IPS-11a (cell line): ENCODE data around the gene PCNX2.
A peak's percentile ranks its signal among the peaks of the same experiment; 100 is the strongest.

ENCODE experiments used
- H3K4me3 ChIP-seq: one replicate; pipeline ENCODE4 v1.5.1; 2013; ENCODE audit warnings: low read depth, low read length, control low read depth

PCNX2 gene

GRCh38 chr1:233295237-233295974, at the start of gene PCNX2:
TSS of gene PCNX2 (minus strand) at chr1:233295725. CDS start at chr1:233295478, 247 bp downstream.
- peak within 1 kb of the TSS; percentile 86 for H3K4me3 ChIP-seq

- no peak overlapping the region for H3K4me3 ChIP-seq
Observed at GRCh38 chr1:233343262-233343661, 47.7 kb upstream of the PCNX2 start.

DNA sequence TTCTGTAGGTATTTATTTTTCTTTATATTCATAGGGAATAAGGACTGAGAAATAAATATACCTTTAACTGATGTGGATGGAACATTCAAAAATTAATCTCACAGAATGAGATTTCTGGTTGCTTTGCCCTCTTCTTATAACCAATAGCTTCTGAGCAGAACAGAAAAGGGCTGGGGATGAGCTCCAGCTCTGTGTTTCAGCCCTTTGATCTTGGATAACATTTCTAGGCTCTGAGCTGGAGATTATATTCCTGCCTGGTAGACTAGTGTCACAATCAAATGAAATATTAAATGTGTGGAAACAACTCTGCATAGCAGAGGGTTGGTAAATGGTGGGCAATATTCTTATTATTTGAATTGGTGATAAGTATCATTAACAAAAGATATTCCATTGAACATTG, 46.6 kb upstream of the PCNX2 start:
- H3K4me3 ChIP-seq: no peak overlapping the region

GRCh38 chr1:233340966-233341516, 45.5 kb upstream of the PCNX2 start:
- H3K4me3 ChIP-seq: no peak overlapping the region

DNA sequence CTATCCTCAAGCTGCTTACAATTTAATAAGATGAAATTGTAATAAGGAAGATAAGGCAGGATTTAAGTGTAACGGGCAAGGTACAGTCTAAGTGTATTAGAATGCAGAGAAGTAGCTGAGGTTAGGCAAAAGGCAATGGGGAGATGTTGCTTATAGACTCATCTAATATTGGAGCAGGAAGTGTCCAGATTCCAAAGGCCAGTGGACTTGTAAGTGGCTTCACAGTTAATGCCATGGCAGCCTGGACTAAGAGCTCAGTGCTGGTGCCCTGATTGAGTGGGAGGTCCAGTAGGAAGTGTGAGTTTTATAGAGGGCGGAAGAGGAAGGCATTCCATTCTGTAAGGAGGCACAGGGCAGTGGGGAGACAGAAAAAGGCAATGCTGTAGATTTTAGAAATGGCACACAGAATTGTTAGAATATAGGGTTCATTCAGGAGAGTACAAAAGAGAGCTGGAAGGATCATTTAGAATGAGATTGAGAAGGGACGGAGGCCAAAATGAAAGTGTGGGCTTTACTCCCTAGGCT, 44.6 kb upstream of the PCNX2 start:
- H3K4me3 ChIP-seq: no peak overlapping the region

DNA sequence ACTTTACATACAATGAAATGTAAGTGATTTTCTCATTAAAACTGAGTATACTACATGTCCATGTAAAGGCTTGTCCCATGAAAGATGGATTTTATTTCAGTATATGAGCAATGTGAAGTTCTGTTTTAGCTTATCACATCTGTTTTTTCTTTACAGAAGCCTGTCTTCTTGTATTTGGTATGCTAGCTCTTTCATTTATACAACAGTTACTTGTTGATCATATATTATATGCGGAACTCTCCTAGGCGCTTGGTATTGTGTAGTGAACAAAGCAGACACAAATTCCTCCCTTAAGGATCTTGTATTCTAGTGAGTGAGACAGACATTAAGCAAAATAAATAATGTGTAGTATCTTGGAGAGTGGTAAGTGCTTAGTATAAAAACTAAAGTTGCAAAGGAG, 42.6 kb upstream of the PCNX2 start:
- H3K4me3 ChIP-seq: no peak overlapping the region

DNA sequence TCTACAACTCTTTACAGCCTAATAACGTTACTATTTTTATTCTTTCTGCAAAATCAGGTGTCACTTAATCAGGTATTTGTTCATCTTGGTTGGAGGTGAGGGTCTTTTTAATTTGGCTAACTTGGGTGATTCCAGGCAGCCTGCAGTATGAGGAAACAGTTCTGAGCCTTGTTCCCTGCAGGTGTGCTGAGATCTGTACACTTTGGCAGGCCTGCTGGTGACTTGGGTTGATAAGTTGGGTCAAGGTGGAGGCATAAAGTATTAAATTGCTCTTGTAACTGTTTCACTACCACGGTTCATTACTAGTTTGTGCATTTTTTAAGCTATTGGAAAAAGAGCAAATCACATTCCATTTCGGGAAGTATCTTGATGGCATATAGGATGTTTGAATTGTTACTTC, 42.0 kb upstream of the PCNX2 start:
- no peak overlapping the region for H3K4me3 ChIP-seq

DNA sequence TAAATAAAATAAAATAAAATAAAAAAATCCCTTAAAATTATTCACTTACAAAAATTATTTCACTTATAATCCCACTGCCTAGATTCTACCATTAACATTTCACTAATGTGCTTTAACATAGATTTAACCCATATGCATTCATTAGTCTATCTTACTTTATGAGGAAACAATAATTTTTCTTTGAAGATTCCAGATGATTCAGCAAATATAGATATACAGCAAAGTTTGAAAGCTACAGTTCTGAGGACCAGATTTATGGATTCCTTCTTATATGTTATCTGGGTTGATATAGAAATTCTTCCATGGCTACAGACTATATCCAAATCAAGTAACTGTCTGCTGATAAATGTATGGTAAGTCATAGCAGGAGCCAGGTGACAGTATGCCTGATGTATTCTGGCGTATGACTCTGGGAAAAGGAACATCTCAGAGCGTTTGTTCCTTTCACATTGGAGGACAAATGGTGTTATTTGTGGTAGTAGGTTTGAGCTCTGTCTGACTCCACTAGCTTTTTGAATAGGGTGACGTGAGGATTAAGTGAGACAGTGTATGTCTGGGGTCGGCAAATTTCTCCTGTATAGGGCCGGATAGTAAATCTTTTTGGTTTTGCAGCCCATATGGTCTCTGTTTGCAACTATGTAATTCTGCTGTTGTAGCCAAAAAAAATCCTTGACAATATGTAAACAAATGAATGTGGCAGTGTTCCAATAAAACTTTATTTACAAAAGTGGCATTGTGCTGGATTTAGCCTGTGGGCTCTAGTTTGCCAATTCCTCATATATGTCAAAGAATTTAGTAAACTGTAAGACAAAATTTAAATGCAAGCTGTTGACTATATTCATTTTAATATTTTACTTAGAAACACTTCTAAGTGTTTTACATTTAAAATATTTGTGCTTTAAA, 41.3 kb upstream of the PCNX2 start:
- H3K4me3 ChIP-seq: no peak overlapping the region

DNA sequence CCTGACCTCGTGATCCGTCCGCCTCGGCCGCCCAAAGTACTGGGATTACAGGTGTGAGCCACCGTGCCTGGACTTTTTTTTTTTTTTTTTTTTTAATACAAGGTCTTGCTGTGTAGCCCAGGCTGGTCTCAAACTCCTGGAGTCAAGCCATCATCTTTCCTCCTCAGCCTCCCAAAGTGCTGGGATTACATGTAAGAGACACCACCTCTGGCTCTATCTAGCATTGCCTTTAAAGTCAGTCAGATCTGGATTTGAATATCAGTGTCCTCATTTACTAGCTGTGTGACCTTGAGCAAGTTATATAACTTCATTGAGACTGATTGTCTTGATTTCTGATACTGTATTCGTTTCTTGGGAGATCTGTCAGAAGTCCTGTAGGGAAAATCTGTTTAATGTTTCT, 38.6 kb upstream of the PCNX2 start:
- H3K4me3 ChIP-seq: no peak overlapping the region

GRCh38 chr1:233333086-233333485, 37.6 kb upstream of the PCNX2 start:
- H3K4me3 ChIP-seq: no peak overlapping the region

GRCh38 chr1:233331676-233332519, 36.4 kb upstream of the PCNX2 start:
- no peak overlapping the region for H3K4me3 ChIP-seq

- peak overlapping the region; percentile 56 for H3K4me3 ChIP-seq
Observed at GRCh38 chr1:233328142-233328921, 32.8 kb upstream of the PCNX2 start.

DNA sequence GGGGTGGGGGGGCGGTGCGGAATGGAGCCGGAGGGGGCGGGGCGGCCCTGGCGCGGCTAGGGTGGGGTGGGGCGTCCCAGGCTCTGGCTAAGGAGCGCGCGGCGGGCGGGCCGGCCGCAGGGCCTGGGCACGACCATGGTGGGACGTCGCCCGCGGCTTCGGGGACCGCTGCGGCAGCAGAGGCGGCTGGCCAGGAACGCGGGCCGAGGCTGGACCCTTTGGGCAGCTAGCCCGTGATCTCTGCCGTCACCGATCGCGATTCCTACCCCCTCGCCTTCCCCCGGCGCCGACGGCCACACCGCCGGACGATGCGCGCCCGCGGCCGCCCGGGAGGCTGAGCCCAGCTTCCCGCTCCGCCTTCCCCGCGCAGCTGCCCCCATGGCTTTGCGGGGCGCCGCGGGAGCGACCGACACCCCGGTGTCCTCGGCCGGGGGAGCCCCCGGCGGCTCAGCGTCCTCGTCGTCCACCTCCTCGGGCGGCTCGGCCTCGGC, 32.2 kb upstream of the PCNX2 start, which contains the start of gene MAP3K21:
MAP3K21 (plus strand) TSS at position 74 of the 491 bp plus-strand sequence; CDS start at position 379, 305 bp downstream.
- peak within 1 kb of the TSS; percentile 56 for H3K4me3 ChIP-seq

- H3K4me3 ChIP-seq: peak overlapping the region; percentile 33
Observed at GRCh38 chr1:233326811-233327650, 31.5 kb upstream of the PCNX2 start.

- no peak overlapping the region for H3K4me3 ChIP-seq
Observed at GRCh38 chr1:233326319-233326718, 30.8 kb upstream of the PCNX2 start.

GRCh38 chr1:233323718-233324117, 28.2 kb upstream of the PCNX2 start:
- H3K4me3 ChIP-seq: no peak overlapping the region

DNA sequence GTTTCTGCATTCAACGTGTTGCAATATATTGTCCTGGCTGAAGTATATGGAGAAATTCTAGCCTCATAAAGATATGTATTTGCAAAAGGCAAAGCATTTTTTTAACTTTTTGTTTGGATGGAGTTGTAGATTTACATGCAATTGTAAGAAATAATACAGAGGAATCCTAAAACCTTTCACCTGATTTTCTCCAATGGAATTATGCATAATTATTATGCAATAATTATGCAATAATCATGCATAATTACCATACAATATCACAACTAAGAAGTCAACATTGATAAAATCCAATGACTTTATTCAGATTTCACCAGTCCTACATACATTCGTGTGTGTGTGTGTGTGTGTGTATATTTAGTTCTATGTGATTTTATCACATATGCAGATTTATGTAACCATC, 24.5 kb upstream of the PCNX2 start:
- H3K4me3 ChIP-seq: no peak overlapping the region

GRCh38 chr1:233319272-233319671, 23.7 kb upstream of the PCNX2 start:
- H3K4me3 ChIP-seq: no peak overlapping the region

- no peak overlapping the region for H3K4me3 ChIP-seq
Observed at GRCh38 chr1:233316473-233316872, 20.9 kb upstream of the PCNX2 start.
